Testis (tissue), 2 donors: Measurements from ENCODE around the gene DEFB112.

Experiments
- CTCF ChIP-seq, 3 experiments: fragments of 450-650 bp in 2 of 3; fragments of 200-600 bp in 1 of 3; sonication (generic) in 1 of 3; IDR thresholded peaks; one replicate each; pipeline ENCODE4 v1.5.1; 2016 to 2019; ENCODE audit warnings: antibody characterized with exemption in 3 of 3, mild to moderate bottlenecking in 2 of 3, moderate library complexity in 1 of 3
- POLR2A ChIP-seq: fragments of 450-650 bp; IDR thresholded peaks from one replicate; pipeline ENCODE4 v1.6.1; 2017; ENCODE audit warnings: antibody characterized with exemption, mild to moderate bottlenecking, moderate library complexity

DNA sequence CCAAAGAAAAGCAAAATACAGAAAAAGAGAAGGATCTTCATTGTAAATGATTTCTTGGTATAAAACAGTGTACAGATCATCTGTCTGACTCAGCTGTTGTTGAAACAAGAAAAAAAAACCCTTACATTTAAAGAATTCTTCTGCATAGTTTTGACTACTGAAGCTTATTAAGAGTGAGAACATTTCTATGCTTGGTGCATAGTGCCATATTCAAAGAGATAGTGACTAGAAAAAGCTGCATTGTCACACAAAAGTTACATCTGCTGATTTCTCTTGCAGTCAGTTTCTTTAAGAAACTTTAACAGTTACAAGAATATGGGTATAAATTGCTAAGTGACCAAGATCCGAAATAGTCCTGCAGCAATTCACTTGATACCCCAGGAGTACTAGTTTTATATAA is at the start of gene DEFB112:
- no peak for TF ChIP-seq POLR2A
- TF ChIP-seq CTCF (IDR thresholded peaks at IDR 0.05), result no peak
